Measurements from ENCODE around the gene HOOK2.

The HOOK2 gene

GRCh38 chr19:12782424-12783290 lies 7.3 kb upstream of the HOOK2 start:
- DNase-seq: peak; percentile 92

- DNase-seq: no peak
Observed at GRCh38 chr19:12782174-12782423, 6.7 kb upstream of the HOOK2 start.

DNA sequence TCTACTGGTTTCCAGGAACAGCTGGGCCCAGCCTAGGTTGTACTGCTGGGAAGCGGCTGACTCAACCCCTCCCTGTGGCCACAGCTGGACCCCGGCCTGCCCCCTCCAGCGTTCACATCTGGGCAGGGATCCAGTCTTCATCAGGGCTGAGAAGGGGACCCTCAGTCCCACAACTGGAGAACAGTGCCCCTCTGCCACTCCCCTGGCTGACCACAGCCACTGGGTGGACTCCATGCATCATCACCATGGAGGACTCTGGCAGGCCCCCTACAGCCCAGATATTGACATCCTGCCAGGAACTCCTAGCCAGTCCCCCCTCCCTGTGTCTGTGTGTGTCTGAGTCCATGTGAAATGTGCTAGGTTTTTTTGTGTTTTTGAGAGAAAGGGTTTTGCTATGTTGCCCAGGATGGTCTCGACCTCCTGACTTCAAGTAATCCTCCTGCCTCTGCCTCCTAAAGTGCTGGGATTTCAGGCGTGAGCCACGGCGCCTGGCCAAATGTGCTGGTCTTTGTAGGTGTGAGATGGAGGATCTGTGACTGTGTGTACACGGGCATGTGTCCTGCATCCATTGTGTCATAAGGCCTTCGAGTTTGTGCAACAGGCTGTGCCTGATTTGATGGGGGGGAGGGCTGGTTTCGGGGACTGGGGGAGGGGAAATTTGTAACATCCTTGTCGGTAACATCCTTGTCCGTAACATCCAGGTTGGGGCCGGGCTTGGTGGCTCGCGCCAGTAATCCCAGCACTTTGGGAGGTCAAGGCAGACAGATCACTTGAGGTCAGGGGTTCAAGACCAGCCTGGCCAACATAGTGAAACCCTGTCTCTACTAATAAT lies 4.0 kb upstream of the HOOK2 start:
- no peak for DNase-seq

GRCh38 chr19:12778905-12779161 lies 3.5 kb upstream of the HOOK2 start:
- DNase-seq: no peak

DNA sequence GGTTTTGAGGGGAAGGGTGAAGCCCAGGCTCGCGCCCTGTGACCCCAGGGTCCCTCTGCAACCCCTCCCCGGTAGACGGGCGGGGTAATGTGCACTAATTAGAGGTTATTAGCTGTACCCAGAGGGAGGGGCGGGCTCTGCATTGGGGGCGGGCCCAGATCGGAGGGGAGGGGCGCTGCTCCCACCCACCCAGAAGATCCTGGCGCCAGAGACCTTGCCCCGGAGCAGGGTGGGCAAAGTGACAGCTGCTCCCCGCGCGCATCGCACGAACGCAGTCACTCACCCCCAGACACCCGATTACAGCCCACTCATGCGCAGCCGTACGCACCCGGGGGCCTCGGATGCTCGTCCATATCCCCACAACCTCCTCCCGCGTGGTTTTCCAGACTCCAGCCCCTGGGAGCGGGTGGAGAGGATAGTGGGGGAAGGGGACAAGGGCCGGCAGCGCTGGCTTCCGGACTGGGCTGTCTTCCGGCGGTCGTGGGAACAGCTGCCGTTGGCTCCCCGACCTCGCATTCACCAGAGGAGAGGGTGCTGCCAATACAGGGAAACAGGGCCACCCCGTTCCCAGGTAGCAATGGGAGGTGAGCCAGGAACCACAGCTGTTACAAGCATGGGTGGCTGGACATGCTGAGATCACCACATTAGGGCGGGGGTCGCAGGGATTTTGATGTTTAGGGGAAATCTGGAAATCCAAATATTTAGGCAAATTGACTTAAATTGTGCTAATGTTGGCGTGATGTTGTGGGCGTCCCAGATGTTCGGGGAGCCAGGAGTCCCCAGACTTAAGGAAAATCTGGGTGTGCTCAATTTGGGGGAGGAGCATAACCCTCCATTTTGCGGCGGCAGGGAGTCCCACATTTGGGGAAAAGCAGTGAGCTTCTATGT lies 2.9 kb upstream of the HOOK2 start:
- peak; percentile 47 for DNase-seq

DNA sequence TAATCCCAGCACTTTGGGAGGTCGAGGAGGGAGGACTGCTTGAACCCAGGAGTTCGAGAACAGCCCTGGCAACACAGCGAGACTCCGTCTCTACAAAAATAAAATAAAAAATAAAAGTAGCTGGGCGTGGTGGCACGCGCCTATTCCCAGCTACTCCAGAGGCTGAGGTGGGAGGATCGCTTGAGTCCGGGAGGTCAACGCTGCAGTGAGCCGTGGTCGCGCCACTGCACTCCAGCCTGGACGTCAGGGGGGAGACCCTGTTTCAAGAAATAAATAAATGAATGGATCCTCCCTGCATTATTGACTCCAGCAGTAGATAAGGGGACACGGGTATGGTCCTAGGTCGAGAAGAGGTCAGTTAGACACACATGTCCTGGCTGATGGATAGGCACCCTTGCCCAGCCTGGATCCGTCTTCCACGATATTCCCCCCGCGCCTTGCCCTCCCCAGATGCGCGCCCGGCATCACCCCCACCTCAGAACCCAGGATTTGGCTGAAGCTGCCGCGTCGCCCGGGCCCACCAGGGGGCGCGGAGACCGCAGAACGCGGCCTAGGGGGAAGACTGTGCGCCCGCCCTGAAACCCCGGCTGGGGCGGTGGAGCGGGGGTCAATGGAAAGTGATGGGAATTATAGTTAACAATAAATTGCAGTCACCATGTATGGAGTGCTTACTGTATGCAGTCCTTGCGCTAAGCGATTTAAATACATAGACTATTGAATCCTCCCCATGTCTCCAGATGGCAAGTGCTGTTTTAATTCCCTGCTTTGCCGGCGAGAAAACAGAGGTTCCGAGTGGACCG lies 2.1 kb upstream of the HOOK2 start:
- peak; percentile 85 for DNase-seq

- DNase-seq: no peak
Observed at GRCh38 chr19:12773571-12773970, 1.8 kb downstream of the HOOK2 start.

GRCh38 chr19:12772323-12772722 lies 3.0 kb downstream of the HOOK2 start:
- DNase-seq: no peak

DNA sequence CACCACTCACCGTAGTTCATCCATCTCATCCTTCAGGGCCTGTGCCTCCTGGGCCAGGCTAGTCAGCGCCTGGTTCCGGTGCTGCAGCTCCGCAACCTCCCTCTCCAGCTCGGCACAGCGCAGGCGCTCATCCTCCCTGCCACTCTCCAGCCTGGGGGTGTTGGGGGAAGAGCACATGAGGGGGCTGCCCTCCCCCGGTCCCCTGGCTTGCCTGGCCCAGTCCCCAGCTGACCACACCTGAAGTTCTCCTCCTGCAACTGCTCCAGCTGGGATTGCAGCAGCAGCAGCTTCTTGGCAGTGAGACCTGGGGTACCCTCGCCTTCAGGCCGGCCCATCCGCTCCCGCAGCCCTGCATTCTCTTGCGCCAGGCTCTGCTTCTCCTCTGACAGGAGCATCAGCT lies 4.4 kb downstream of the HOOK2 start:
- no peak for DNase-seq

- DNase-seq: peak; percentile 65
Observed at GRCh38 chr19:12769689-12770088, 5.7 kb downstream of the HOOK2 start.

- no peak for DNase-seq
Observed at GRCh38 chr19:12767666-12768065, 7.7 kb downstream of the HOOK2 start.

- DNase-seq: no peak
Observed at GRCh38 chr19:12767150-12767549, 8.2 kb downstream of the HOOK2 start.

DNA sequence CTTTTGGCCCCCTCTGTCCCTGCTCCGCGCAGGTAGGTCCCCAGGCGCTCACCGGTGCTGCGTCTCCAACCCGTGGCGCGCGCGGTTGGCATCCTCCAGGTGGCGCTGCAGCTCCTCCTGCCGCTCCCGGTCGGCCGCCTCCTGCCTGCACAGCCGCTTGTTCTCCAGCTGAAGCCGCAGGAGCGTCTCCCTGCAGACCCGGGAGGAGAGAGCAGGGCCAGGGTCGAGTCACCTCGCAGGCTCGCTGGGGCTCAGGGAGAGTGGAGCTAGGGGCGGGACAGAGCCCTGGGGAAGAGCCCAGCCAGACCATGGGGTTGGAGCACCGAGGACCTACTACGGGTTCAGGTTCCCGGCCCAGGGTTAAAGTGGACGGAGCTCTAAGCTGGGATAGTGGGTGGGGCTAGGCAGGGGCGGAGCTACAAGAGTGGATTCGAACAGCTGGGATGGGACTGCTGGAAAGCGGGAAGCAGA lies 9.3 kb downstream of the HOOK2 start:
- peak; percentile 77 for DNase-seq

- no peak for DNase-seq
Observed at GRCh38 chr19:12764698-12765097, 10.7 kb downstream of the HOOK2 start.

DNA sequence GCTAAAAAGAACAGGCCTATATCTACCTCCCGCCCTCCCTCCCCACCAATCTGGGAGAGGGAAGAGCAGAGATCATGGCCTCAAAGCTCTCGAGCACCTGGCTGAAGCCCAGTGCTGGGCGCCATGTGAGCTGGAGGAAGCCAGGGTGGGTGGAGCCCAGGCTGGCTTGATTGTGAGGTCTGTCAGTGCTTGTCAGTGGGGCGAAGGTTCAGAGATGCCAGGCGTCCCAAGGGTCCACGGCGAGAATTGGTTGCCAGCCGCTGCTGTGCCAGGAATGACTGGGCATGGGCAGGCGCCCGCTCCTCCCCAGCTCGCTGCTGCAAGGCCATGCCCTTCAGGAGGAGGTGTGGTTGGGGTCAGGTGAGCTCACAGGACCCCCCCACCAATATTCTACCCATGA lies 12.3 kb downstream of the HOOK2 start:
- no peak for DNase-seq

- DNase-seq: no peak
Observed at GRCh38 chr19:12759686-12760085, 15.7 kb downstream of the HOOK2 start.

GRCh38 chr19:12757544-12758274 lies 17.6 kb downstream of the HOOK2 start:
- peak; percentile 64 for DNase-seq

- no peak for DNase-seq
Observed at GRCh38 chr19:12756150-12756883, 19.0 kb downstream of the HOOK2 start.

DNA sequence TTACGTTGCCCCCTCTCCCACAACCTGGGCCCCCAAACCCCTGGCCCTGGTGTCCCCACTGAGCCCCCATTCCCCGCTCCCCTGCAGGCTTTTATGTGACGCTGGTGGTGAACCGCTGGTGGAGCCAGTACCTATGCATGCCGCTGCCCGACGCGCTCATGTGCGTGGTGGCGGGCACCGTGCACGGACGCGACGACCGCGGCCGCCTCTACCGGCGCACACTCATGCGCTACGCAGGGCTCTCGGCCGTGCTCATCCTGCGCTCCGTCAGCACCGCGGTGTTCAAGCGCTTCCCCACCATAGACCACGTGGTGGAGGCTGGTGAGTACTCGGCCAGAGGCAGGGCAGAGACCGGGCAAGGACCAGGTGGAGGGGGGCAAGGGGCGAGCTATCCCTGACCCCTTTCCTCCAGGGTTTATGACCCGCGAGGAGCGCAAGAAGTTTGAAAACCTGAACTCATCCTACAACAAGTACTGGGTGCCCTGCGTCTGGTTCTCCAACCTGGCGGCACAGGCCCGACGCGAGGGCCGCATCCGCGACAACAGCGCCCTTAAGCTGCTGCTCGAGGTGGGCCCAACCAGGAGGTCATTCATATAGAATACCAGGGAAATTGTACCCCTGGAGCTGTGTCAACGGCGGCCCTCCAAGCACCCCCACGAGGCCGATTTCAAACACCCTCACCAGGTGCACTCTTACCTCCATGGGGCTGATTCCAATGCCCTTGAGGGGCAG lies 20.7 kb downstream of the HOOK2 start:
- DNase-seq: no peak

- DNase-seq: no peak
Observed at GRCh38 chr19:12752056-12752781, 23.1 kb downstream of the HOOK2 start.
